ENCODE data around the gene CLIC4.

- no peak for TF ChIP-seq POLR2A (IDR thresholded peaks at IDR 0.05)
- no peak for TF ChIP-seq CTCF (IDR thresholded peaks at IDR 0.05)
These were observed 18.4 kb downstream of the CLIC4 start for GRCh38 chr1:24763671-24764070.
